GM18508 (cell line): ENCODE results near the gene CXCR6.
"Not testable (repeated sequence)": the region's sequence is repeated elsewhere in the genome, so short reads cannot be mapped to it uniquely, and the experiment has no call there.

Source experiments
- ATAC-seq: cut with Tn5 transposase; IDR thresholded peaks from one replicate; pipeline ENCODE4 v1.9.1; 2021; ENCODE audit warnings: moderate number of reproducible peaks; ENCODE audit not compliant: insufficient read depth, unreplicated experiment

The CXCR6 gene

DNA sequence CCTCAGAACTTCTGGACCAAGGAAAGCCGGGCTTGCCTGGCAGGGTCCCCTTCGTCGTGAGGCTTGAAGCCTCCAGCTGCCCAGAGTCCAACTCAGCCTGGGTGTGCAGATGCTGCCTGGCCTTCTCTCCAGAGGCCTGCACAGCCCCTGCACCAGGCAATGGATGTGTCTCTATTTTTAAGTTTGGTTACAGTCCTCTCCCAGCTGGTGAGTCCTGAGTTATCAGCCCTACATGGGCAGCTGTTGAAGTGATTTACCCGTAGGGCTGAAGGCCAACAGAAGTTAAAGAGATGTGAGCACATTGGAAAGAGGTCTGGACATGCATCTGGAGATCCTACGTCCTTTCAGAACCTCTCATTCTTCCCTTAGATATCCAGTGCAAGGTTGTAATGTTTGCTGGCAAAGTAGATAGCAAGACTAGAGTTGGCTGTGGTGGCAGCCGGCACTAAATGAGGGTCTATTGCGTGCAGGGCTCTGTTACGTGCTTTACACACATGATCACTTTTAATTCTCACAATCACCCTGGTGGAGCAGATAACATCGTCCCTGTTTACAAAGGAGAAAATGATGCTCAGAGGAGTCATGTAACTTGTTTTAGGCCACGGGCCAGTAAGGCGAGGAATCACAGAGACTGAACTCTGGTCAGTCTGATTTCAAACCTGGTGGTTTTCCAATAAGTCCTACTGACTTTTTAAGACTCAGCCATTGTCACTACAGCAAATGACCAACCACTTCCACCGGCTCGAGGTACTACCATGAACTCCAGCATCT is 42.5 kb downstream of the CXCR6 start:
- ATAC-seq: no peak

DNA sequence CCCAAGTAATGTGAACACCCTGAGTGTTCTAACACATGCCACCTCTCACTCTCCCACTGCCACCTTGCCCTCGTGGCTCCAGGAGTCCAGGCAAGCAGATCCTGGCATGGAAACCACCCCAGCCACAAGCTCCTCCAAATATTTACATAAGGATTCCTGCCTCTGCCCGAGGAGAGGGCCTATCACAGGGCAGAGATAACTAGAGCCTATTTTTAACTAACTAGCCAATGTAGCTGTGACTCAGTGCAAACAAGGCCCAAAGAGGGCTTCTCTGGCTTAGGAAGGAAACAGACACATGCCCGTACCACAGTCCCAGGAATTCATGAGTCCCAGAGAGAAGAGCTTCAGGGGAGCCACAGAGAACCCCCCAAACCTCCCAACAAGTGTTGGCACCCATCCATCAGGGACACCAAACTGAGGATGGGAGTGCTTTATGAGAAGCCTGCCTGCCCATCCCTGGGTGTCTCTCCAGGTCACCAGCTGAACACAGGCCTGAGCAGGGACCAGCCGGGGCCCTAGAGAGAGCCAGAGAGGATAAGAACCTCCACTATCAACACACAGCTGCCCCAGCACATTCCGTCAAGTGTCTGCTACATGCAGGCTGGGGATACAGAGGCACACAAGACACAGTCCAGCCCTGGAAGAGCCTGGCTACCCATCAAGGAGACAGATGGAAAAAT is 43.2 kb downstream of the CXCR6 start:
- ATAC-seq: no peak

GRCh38 chr3:45987368-45988291 is 44.4 kb downstream of the CXCR6 start:
- no peak for ATAC-seq

GRCh38 chr3:45988362-45988761 is 45.1 kb downstream of the CXCR6 start:
- ATAC-seq: no peak

DNA sequence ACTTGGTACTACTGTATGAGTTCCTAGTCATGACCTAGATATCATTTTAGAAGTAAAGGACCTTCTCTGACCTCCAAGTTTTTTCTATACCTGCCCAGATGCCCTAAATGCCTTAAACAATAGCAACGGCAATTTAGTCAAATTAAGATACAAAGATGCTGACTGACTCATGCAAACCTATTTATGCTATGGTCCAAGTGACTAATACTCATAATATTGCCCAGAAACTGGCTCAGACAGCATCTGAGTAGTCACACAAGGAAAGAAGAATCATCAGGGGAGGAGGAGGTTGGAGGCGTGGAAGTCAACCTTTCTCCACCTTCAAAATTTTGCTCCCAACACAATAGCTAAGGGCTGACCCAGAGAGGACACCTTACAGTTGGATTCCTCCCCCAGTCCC is 45.5 kb downstream of the CXCR6 start:
- ATAC-seq: no peak

DNA sequence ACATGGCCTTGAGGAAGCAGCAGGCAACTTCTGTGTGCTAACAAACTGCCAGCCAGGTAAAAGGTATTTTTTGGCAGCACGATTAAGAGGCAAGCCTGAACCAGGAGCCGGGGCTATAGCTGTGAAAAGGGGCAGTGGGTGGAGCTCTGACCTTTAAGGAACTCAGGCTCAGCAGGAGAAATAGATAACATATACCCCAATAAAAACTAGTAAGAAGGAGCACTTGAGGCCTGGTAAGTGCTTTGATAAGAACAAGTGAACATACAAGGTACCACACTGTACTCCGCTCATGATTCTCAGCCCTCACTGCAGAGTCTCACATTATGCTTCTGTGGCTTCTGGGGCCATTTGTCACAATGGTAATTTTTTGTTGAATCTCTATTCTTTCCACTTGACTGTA is 46.9 kb downstream of the CXCR6 start:
- no peak for ATAC-seq

DNA sequence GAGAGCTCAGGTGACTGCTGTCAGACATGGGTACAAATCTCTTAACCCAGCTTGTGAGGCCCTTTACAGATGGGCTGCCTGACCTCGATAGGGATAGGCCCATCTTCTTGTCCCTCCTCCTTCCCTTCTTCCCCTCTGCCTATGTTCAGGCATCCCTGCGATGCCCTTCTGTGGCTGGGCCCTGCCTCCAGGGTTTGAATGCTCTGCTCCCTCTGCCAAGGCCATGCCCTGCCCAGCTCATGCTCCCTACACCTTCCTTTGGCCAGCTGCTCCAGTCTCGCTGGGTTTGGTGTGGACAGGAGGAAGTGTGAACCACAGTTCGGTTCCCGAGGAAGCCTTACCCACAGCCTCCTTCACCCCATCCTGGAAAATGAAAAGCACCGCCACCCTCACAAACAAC is 48.1 kb downstream of the CXCR6 start:
- ATAC-seq: no peak

DNA sequence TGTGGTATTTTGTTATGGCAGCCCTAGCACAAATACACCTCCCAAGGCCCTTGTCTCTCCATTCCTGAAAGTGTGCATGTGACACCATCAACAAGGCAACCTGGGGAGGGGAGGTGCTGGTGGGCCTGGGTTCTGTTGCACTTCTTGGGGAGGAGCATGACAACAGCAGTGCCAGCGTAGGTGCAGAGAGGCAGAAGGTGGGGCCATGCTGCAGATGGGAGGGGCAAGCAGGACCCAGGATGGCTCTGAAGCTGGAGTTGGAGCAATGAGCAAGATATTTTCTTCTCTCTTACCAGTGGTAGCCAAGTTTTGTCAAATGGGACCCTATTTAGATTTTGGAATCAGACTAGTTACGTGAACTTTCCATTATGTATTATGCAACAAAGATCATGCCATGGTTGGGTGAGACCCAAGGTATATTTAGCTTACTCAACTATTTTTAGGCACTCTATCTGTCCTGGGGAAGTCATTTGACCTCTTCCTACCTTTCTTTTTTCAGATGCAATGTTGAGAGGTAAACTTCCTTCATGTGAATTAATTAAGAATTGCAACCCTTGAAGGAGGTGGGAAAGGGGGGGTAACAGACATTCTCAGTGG is 49.0 kb downstream of the CXCR6 start:
- ATAC-seq: no peak

DNA sequence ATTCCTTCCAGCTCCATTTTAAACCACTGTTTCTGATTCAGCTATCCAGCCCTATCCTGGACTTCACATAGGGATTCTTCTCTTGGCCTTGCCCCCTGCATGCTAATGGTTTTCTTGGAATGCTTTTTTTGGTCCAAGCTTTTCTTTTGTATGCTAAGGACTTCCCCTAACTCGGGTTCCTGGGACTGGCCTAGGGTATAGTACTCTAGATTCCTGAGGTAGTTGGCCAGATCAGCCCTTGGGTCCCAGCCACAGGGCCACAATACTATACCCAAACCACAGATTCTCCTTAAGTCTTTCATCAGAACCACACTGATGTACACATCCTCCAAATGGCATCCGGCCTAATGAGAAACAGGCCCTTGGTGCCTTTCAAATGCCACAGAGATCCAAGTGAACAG is 49.6 kb downstream of the CXCR6 start:
- no peak for ATAC-seq

GRCh38 chr3:45993421-45994027 is 50.3 kb downstream of the CXCR6 start:
- no peak for ATAC-seq

DNA sequence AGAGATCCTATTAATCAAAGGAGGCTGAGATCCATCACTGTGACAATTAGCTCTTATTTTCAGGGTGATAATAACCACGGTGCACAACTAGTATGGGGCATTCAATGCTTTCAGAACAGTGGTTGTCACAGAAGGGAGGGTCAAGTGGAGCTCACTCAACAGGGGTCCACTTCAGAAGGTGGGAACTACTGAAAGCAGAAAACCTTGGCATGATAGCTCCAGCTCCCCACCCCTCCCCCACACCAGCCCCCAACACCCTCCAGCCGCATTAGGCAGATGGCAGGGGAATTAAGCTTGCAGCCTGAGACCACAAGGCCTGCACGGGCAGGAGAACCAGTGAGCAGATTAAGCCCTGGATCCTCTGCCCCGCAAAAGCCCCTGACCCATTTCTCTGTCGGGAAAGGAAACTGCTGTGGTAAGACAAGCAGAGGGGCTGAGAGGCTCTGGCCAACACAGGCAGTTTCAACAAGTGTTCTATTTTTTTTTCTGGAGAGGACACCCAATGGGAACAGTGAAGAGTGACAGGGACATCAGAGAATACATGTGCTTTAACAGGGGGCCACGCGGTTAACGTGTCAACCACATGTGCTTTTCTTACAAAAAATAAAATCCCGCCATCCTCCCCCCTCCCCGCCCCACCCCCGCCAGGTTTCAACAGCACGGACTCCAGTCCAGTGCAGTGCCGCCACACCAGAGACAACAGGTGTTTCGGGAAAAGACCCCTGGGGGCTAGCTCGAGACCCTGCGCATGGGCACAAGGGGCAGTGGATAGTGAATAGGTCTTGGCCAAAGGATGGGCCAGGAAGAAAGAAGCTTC is 51.4 kb downstream of the CXCR6 start:
- no peak for ATAC-seq

DNA sequence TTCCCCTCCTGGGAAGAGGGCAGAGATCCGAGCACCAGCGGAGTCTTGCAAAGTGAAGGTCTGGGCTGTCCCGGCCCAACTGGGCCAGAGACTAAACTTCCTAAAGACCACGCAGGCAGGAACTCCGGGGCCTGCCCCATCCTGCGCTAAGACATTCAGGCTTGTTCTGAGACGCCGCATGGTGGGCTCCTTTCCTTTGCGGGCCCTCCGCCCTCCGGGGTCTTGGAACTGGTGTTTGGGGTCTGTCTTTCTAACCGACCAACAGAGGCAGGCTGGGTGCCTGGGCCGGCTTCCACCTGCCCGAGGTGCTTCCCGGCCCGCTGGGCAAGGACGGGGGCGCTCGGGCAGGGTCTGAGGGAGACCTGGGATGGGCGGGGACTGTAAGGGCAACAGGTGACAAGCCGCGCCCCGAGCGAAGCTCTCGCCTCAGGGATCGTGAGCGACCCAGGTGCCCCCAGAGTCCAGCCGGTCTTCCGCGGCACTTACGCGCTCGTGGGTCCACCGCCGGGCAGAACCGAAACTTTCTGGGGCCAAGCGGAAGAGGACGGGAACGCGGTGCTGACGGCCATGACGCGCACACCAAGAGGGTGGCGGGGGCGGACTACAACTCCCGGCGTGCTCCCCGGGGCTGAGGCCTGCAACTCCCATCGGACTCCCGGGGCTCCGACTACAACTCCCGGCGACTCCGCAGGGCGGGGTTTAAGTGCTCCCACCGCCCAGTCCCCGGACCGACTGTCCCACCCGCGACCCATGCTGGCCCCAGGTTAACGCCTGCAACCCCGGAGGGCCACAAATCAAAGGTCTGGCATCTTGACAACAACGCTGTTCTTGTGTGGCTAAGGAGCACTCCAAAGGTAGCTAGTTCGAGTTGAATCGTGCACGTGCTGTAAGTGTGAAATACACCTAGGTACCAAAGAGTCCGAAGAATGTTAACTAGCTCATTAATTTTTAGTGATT is 52.2 kb downstream of the CXCR6 start, which contains the start of gene FYCO1:
FYCO1 (minus strand) TSS at position 589 of the 957 bp plus-strand sequence. CDS start 10,914 bp downstream, outside the sequence.
- ATAC-seq: peak; percentile 65

GRCh38 chr3:45997499-45997898 is 54.2 kb downstream of the CXCR6 start:
- ATAC-seq: not testable (repeated sequence)

DNA sequence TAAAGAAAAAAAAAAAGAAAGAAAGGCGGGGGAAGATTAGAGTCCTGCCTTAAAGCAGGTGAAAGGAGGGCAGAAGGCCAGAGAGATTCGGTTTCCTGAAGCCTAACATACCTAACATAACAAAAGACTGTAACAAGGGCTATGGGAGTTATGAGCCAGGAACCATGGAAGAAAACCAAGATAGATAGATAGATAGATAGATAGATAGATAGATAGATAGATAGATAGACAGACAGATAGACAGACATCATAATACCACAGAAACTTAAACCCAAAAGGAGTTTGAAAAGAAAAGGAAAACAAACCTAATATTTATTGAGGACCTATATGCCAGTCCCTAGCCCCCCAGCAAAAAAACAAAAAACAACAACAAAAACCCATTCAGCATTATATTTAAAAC is 54.7 kb downstream of the CXCR6 start:
- no peak for ATAC-seq
